Activated CD8-positive, alpha-beta T cell treated with anti-CD3 and anti-CD28 coated beads for 36 hours (primary cell): ENCODE results near the gene NBEAL2. TPM values are rescaled to one million over a fixed set of nuclear protein-coding genes. Genes with fewer than 3 reads are reported as not detected.

ENCODE experiments used
- ATAC-seq: fragments of 200-7000 bp; cut with Tn5 transposase; one replicate; pipeline ENCODE4 v1.10.0; 2021; ENCODE audit warnings: mild to moderate bottlenecking, moderate library complexity
- CTCF ChIA-PET: fragments of 350-600 bp; sonication (Branson Sonifier 250); formaldehyde crosslinking; loops from one replicate; lab custom pipeline; 2021; ENCODE audit warnings: antibody characterized with exemption; lab: Charles Lee
- POLR2A ChIA-PET: fragments of 350-600 bp; sonication (Branson Sonifier 250); formaldehyde crosslinking; loops from one replicate; lab custom pipeline; 2021; ENCODE audit warnings: antibody characterized with exemption; lab: Charles Lee
- DNase-seq: peaks from one replicate; pipeline ENCODE4 v3.0.0-alpha.2; 2020
- H3K27ac Mint-ChIP-seq: one replicate; pipeline ENCODE4 v1.8.0; 2021; ENCODE audit warnings: mild to moderate bottlenecking, mixed read lengths
- H3K27me3 Mint-ChIP-seq: one replicate; pipeline ENCODE4 v1.8.0; 2021; ENCODE audit warnings: mixed read lengths
- H3K36me3 Mint-ChIP-seq: one replicate; pipeline ENCODE4 v1.8.0; 2021; ENCODE audit warnings: low read depth, mixed read lengths
- H3K4me1 Mint-ChIP-seq: one replicate; pipeline ENCODE4 v1.8.0; 2021; ENCODE audit warnings: low read depth, mixed read lengths
- H3K4me3 Mint-ChIP-seq: one replicate; pipeline ENCODE4 v1.8.0; 2021; ENCODE audit warnings: mild to moderate bottlenecking, moderate library complexity, mixed read lengths
- H3K9me3 Mint-ChIP-seq: one replicate; pipeline ENCODE4 v1.8.0; 2021; ENCODE audit warnings: mixed read lengths
- intact Hi-C: fragments of 100-400 bp; cut with micrococcal nuclease; formaldehyde crosslinking; loops from one replicate; pipeline ENCODE4 v1.10.0; 2022
- total RNA-seq, 2 experiments: library from RNA; stranded (reverse); gene quantifications; one replicate each; pipeline ENCODE4 v1.2.3, GENCODE V29; 2021
- TF ChIP-seq, protein P1 (sequence below): fragments of 200-600 bp; IDR thresholded peaks from one replicate; pipeline ENCODE4 v1.8.0; 2022; ENCODE audit warnings: antibody characterized with exemption, mild to moderate bottlenecking

The NBEAL2 gene
- total RNA-seq, 2 experiments from 2014 or later, result 58.9 to 63.7 TPM

DNA sequence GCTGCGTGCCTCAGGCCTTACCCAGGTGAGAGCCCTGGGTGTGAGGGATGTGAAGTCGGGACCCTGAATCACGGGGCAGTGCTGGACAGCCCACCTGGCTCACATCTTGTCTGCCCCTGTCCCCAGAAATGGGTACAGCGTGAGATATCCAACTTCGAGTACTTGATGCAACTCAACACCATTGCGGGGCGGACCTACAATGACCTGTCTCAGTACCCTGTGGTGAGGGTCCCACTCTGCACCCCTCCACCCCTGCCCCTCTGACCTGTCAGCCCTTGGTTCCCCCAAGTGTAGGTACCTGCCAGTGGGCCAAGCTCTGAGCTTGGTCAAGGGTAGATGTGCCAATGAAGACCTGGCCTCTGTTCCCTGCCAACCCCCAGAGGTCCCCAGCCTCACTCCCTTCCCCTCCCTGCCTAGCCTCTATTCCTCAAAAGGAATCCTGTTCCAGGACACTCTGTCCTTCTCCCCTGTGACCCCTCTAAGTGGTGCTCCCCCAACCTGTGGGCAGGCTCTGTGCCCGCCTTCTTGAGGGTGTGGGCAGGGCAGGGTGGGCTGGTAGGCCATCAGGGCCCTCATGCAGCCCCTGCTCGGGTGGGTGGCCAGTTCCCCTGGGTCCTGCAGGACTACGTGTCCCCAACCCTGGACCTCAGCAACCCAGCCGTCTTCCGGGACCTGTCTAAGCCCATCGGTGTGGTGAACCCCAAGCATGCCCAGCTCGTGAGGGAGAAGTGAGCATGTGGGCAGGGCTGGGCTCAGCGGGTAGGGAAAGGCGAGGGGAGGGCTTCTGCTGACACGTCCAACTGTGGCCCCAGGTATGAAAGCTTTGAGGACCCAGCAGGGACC is 25.1 kb downstream of the NBEAL2 start:
- no peak overlapping the region for H3K27ac Mint-ChIP-seq
- intact Hi-C loops, result no loop called here
- peaks cover 5% of the 10 kb centered on the region for H3K4me1 Mint-ChIP-seq
- ChIA-PET CTCF (interaction anchor here (0.9 kb wide), 1 partner anchor 81 kb away, joined by 3 read pairs; no protein-coding TSS in a partner anchor), POLR2A (interaction anchor here (3.4 kb wide), 1 partner anchor 12 kb away, joined by 20 read pairs; no protein-coding TSS in a partner anchor)
- ATAC-seq (no peak), DNase-seq (no peak)
- H3K4me3 Mint-ChIP-seq, result no peak overlapping the region
- peaks cover 23% of the 10 kb centered on the region for H3K36me3 Mint-ChIP-seq
- H3K27me3 Mint-ChIP-seq, result no peaks in the 10 kb centered on the region
- no peaks in the 10 kb centered on the region for H3K9me3 Mint-ChIP-seq
- TF ChIP-seq, protein P1, sequence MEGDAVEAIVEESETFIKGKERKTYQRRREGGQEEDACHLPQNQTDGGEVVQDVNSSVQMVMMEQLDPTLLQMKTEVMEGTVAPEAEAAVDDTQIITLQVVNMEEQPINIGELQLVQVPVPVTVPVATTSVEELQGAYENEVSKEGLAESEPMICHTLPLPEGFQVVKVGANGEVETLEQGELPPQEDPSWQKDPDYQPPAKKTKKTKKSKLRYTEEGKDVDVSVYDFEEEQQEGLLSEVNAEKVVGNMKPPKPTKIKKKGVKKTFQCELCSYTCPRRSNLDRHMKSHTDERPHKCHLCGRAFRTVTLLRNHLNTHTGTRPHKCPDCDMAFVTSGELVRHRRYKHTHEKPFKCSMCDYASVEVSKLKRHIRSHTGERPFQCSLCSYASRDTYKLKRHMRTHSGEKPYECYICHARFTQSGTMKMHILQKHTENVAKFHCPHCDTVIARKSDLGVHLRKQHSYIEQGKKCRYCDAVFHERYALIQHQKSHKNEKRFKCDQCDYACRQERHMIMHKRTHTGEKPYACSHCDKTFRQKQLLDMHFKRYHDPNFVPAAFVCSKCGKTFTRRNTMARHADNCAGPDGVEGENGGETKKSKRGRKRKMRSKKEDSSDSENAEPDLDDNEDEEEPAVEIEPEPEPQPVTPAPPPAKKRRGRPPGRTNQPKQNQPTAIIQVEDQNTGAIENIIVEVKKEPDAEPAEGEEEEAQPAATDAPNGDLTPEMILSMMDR, result no peak

DNA sequence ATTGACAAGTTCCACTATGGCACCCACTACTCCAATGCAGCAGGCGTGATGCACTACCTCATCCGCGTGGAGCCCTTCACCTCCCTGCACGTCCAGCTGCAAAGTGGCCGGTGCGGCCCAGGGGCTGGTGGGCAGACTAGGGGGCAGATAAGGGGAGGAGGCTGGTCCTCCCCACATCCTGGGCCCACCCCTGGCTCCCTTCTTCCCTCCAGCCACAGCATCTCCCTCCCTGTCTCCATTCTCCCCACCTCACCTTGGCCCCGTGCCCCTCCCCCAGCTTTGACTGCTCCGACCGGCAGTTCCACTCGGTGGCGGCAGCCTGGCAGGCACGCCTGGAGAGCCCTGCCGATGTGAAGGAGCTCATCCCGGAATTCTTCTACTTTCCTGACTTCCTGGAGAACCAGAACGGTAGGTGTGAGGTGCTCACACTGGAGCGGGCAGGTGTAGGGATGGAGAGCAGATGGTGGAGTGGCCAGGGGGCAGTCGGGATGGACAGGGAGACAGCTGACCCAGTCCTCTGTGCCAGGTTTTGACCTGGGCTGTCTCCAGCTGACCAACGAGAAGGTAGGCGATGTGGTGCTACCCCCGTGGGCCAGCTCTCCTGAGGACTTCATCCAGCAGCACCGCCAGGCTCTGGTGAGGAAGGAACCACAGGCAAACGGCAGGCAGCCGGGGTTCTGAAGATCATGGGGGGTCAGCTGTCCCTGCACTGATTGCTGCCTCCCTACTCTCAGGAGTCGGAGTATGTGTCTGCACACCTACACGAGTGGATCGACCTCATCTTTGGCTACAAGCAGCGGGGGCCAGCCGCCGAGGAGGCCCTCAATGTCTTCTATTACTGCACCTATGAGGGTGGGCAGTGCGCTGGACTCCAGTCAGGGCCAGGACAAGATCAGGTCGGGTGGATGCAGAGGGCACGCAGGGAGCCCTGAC is 26.0 kb downstream of the NBEAL2 start:
- H3K9me3 Mint-ChIP-seq, result no peaks in the 10 kb centered on the region
- TF ChIP-seq, protein P1, result no peak
- no peaks in the 10 kb centered on the region for H3K27me3 Mint-ChIP-seq
- H3K36me3 Mint-ChIP-seq, result peaks cover 20% of the 10 kb centered on the region
- CTCF ChIA-PET, result no interaction called here
- no peak for DNase-seq
- intact Hi-C loops, result no loop called here
- no peak for ATAC-seq
- H3K4me1 Mint-ChIP-seq, result peaks cover 9% of the 10 kb centered on the region
- H3K4me3 Mint-ChIP-seq, result no peak overlapping the region
- POLR2A ChIA-PET, result interaction anchor here (0.8 to 3.4 kb wide), 5 partner anchors 13 to 58 kb away, joined by 3 to 20 read pairs (median 5); partner anchors contain the start of gene NBEAL2
- no peak overlapping the region for H3K27ac Mint-ChIP-seq

DNA sequence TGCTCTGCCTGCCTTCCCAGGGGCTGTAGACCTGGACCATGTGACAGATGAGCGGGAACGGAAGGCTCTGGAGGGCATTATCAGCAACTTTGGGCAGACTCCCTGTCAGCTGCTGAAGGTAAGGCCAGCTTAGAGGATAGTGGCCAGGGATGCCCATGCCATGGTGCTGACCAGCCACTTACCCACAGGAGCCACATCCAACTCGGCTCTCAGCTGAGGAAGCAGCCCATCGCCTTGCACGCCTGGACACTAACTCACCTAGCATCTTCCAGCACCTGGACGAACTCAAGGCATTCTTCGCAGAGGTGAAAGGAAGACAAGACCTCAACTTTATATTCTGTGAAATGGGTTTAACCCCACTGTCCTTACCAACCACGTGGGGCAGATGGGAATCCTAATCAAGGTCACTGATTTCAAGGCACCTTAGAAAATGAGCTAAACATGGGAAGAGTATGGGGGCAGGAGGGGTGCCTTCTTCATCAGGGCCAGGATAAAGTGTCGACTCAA is 26.7 kb downstream of the NBEAL2 start:
- POLR2A ChIA-PET, result interaction anchor here (0.8 to 3.4 kb wide), 6 partner anchors 13 to 58 kb away, joined by 3 to 20 read pairs (median 4); partner anchors contain the start of gene NBEAL2
- peaks cover 17% of the 10 kb centered on the region for H3K36me3 Mint-ChIP-seq

DNA sequence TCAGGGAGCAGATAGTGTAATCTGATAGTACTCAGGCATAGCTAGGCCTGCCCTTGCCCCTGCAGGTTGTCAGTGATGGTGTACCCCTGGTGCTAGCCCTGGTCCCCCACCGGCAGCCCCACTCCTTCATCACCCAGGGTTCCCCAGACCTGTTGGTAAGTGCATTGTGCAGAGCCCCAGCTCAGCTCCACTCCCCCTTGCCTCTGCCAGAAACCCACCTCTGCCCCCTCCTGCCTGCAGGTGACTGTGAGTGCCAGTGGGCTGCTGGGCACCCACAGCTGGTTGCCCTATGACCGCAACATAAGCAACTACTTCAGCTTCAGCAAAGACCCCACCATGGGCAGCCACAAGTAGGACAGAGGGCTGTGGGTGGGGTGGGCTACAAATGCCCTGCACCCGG is 27.5 kb downstream of the NBEAL2 start:
- Mint-ChIP-seq H3K9me3 (no peaks in the 10 kb centered on the region), H3K36me3 (peaks cover 14% of the 10 kb centered on the region)

More for the DNA sequence above, 26.7 kb downstream of the NBEAL2 start:
- no peak for DNase-seq
- ATAC-seq, result no peak
- H3K4me3 Mint-ChIP-seq, result no peak overlapping the region
- CTCF ChIA-PET, result interaction anchor here (1.4 to 1.8 kb wide), 2 partner anchors 7 to 9 kb away, joined by 3 to 4 read pairs; no protein-coding TSS in a partner anchor
- TF ChIP-seq, protein P1, result no peak
- intact Hi-C loops, result no loop called here
- H3K4me1 Mint-ChIP-seq, result peaks cover 6% of the 10 kb centered on the region
- H3K27me3 Mint-ChIP-seq, result no peaks in the 10 kb centered on the region
- H3K9me3 Mint-ChIP-seq, result no peaks in the 10 kb centered on the region
- no peak overlapping the region for H3K27ac Mint-ChIP-seq

More for the DNA sequence above, 27.5 kb downstream of the NBEAL2 start:
- POLR2A ChIA-PET, result interaction anchor here (0.8 to 3.4 kb wide), 4 partner anchors 14 to 59 kb away, joined by 3 to 20 read pairs (median 6); partner anchors contain the start of gene NBEAL2
- Mint-ChIP-seq H3K27ac (no peak overlapping the region), H3K4me3 (no peak overlapping the region), H3K27me3 (no peaks in the 10 kb centered on the region), H3K4me1 (peaks cover 5% of the 10 kb centered on the region)
- ATAC-seq (no peak), DNase-seq (no peak)
- intact Hi-C loops, result no loop called here
- CTCF ChIA-PET, result interaction anchor here (1.4 to 1.8 kb wide), 2 partner anchors 8 to 9 kb away, joined by 3 to 4 read pairs; no protein-coding TSS in a partner anchor
- TF ChIP-seq, protein P1, result no peak
